PC-9 (cell line): ENCODE measurements around the gene SLC29A4. TPM values are rescaled to one million over a fixed set of nuclear protein-coding genes. Genes with fewer than 3 reads are reported as not detected.
A peak's percentile ranks its signal among the peaks of the same experiment; 100 is the strongest.
"Not testable (repeated sequence)": the region's sequence is repeated elsewhere in the genome, so short reads cannot be mapped to it uniquely, and the experiment has no call there.

Experiments used
- BruUV-seq: library from RNA; stranded (reverse); fragments of 400-500 nt; replicated peaks from 2 replicates; lab custom pipeline; 2021; lab: Mats Ljungman, UMichigan
- CTCF ChIA-PET: fragments of 300-600 bp; sonication (Branson Sonifier 250); formaldehyde crosslinking; loops from one replicate; lab custom pipeline; 2022; ENCODE audit warnings: antibody characterized with exemption; lab: Charles Lee
- POLR2A ChIA-PET: fragments of 300-600 bp; sonication (Branson Sonifier 250); formaldehyde crosslinking; loops from one replicate; lab custom pipeline; 2022; ENCODE audit warnings: antibody characterized with exemption; ENCODE audit not compliant: unreplicated experiment; lab: Charles Lee
- DNase-seq, 2 experiments: peaks; one replicate each; pipeline versions ENCODE4 v3.0.0 to v3.0.0-alpha.2; 2015 to 2022; ENCODE audit warnings: mixed read lengths in 1 of 2
- H2AFZ ChIP-seq: fragments of 200-600 bp; sonication (generic); 2 replicates; pipeline ENCODE4 v1.8.1; 2017; ENCODE audit warnings: antibody characterized with exemption
- H3F3A ChIP-seq: fragments of 200-600 bp; sonication (generic); 2 replicates; pipeline ENCODE4 v1.8.1; 2017; ENCODE audit warnings: antibody characterized with exemption, mild to moderate bottlenecking, low read depth; ENCODE audit not compliant: insufficient read depth
- H3K27ac ChIP-seq: fragments of 200-600 bp; sonication (generic); 2 replicates; pipeline ENCODE4 v1.6.1; 2016; ENCODE audit warnings: mixed run types
- H3K27me3 ChIP-seq: fragments of 200-600 bp; sonication (generic); 2 replicates; pipeline ENCODE4 v1.6.1; 2016; ENCODE audit warnings: low read depth, mixed run types; ENCODE audit not compliant: insufficient read depth
- H3K36me3 ChIP-seq: fragments of 200-600 bp; sonication (generic); 2 replicates; pipeline ENCODE4 v1.6.1; 2016; ENCODE audit warnings: low read depth, mixed run types
- H3K4me1 ChIP-seq: fragments of 200-600 bp; sonication (generic); replicated peaks from 2 replicates; pipeline ENCODE4 v1.6.1; 2016; ENCODE audit warnings: mixed run types; ENCODE audit not compliant: insufficient read depth
- H3K4me2 ChIP-seq: fragments of 200-600 bp; sonication (generic); 2 replicates; pipeline ENCODE4 v1.6.1; 2017; ENCODE audit warnings: mixed run types
- H3K4me3 ChIP-seq: fragments of 200-600 bp; sonication (generic); 2 replicates; pipeline ENCODE4 v1.6.1; 2016; ENCODE audit warnings: mixed run types
- H3K79me2 ChIP-seq: fragments of 200-600 bp; sonication (generic); 2 replicates; pipeline ENCODE4 v1.6.1; 2017; ENCODE audit warnings: low read depth, mixed run types
- H3K9me2 ChIP-seq: fragments of 200-600 bp; sonication (generic); 2 replicates; pipeline ENCODE4 v1.8.1; 2017; ENCODE audit warnings: mild to moderate bottlenecking; ENCODE audit not compliant: insufficient read depth
- H3K9me3 ChIP-seq: fragments of 200-600 bp; sonication (generic); 2 replicates; pipeline ENCODE4 v1.8.1; 2016; ENCODE audit warnings: low read depth; ENCODE audit not compliant: insufficient read depth
- H4K20me1 ChIP-seq: fragments of 200-600 bp; sonication (generic); 2 replicates; pipeline ENCODE4 v1.8.1; 2017; ENCODE audit not compliant: insufficient read depth
- EZH2 ChIP-seq: fragments of 200-600 bp; sonication (generic); IDR thresholded peaks from 2 replicates; pipeline ENCODE4 v1.8.0; 2017; ENCODE audit warnings: antibody characterized with exemption, low read depth
- intact Hi-C: fragments of 100-400 bp; cut with micrococcal nuclease; formaldehyde crosslinking; loops from one replicate; pipeline ENCODE4 v1.10.0; 2022; ENCODE audit not compliant: unreplicated experiment
- total RNA-seq: library from RNA; stranded (reverse); gene quantifications from 2 replicates; pipeline ENCODE4 v1.2.3, GENCODE V29; 2021
- TF ChIP-seq, protein P1 (sequence below): fragments of 200-600 bp; sonication (generic); conservative IDR thresholded peaks from 2 replicates; pipeline ENCODE4 v1.6.1; 2017; ENCODE audit warnings: mixed run types, antibody characterized with exemption, mild to moderate bottlenecking, moderate library complexity

The SLC29A4 gene
- total RNA-seq, 1 experiment from 2014 or later, result 7.9 TPM

DNA sequence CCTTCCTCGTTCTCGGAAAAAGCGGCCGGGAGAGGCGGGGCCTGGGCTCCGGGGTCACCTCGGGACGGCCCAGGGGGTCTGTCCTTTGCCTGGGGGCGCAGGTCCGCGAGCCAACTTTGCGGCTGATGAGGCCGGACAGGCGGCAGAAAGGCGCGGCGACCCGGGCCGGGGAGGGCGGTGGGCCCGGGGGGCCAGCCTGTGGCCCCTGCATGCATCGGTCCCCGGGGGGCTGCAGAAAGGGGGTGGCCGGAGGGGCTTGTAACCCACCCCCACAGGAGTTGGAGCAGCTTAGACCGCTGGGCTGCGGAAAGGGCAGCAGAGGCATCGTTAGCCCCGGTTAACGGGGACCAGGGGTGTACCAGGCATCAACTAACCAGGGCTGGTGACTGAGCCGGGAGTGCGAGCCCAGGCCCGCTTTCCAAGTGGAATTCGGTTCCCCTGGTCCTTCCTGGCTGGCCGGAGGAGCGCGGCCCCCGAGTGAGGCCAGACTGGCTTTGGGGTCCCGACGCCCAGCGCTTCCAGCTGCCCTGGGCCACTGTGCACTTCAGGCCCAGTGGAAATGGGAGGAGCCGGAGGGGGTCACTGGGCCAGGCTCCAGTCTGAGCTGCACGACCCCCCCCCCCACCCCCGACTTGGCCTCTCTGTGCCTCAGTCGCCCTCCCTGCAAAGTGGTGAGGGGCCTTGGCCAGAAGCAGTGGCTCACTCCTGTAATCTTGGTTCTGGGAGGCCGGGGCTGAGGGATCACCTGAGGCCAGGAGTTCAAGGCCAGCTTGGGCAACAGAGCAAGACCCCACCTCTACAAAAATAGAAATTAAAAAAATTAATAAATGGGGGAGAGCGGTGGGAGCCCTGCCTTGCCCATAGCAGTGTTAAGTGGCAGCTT, 919 bp downstream of the SLC29A4 start:
- Histone ChIP-seq H3K4me2 (peak overlapping the region; percentile 71), H3K4me3 (peak overlapping the region; percentile 44; the same call in 1 of the 2 replicates), H3K36me3 (no peaks in the 10 kb centered on the region), H3K27me3 (peaks cover 21% of the 10 kb centered on the region; the same call in 1 of the 2 replicates), H3K27ac (no peak overlapping the region), H3F3A (no peaks in the 10 kb centered on the region), H2AFZ (no peak overlapping the region), H3K9me2 (no peaks in the 10 kb centered on the region), H4K20me1 (no peaks in the 10 kb centered on the region), H3K4me1 (peaks cover 6% of the 10 kb centered on the region; the same call in 1 of the 2 replicates), H3K9me3 (no peaks in the 10 kb centered on the region), H3K79me2 (no peaks in the 10 kb centered on the region)
- TSS peak; percentile 41 for BruUV-seq
- intact Hi-C loops, result loop anchor here (2.0 kb wide), 1 partner anchor 43 kb away; no protein-coding TSS in a partner anchor
- TF ChIP-seq EZH2, result no peak
- TF ChIP-seq, protein P1, sequence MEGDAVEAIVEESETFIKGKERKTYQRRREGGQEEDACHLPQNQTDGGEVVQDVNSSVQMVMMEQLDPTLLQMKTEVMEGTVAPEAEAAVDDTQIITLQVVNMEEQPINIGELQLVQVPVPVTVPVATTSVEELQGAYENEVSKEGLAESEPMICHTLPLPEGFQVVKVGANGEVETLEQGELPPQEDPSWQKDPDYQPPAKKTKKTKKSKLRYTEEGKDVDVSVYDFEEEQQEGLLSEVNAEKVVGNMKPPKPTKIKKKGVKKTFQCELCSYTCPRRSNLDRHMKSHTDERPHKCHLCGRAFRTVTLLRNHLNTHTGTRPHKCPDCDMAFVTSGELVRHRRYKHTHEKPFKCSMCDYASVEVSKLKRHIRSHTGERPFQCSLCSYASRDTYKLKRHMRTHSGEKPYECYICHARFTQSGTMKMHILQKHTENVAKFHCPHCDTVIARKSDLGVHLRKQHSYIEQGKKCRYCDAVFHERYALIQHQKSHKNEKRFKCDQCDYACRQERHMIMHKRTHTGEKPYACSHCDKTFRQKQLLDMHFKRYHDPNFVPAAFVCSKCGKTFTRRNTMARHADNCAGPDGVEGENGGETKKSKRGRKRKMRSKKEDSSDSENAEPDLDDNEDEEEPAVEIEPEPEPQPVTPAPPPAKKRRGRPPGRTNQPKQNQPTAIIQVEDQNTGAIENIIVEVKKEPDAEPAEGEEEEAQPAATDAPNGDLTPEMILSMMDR, result no peak
- CTCF ChIA-PET, result no interaction called here
- no peak for DNase-seq
- POLR2A ChIA-PET, result no interaction called here

DNA sequence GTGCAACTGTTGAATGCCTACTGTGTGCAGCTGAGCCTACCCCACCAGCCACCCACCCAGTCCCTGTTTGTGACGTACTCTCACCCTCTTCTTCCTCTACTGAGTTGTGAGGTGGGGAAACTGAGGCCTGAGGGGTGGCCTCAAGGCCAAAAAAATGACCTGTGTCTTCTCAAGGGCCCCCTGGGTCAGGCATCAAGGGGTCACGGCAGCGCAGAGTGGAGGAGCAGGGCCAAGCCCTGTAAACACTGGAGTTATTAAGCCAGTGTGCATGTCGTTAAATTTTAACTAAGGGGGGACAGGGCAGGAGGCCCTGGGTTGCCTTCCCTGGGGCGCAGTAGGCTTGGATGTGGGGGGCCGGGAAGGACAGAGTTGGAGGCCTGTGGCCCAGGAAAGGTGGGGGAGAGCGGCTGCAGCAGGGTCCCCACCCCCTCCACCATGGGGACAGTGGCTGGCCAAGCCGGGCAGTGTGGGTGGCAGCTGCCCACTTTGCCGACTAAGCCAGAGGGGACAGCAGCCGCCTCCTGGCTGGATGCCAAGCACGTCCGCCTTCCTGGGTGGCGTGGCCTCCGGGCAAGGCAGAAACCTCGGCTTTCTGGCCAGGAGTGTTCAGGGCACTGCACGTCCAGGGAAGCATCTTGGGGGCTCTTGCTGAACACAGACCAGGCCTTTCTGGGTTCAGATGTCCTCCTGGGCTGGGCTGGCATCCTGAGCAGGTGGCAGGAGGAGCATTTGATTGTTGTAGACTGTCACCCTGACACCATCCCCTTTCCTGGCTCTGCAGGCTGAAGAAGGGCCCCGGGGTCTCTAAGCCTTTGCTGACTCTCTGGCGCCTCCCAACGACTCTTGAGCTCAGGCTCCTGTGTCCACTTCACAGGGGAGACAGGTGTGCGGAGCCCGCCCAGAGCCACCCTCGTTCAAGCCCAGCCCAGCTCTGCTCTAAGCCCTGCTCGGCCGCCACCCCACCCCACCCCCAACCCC, 1.9 kb downstream of the SLC29A4 start:
- Histone ChIP-seq H3K27ac (no peak overlapping the region), H2AFZ (no peak overlapping the region), H3K4me3 (no peak overlapping the region), H3K27me3 (peaks cover 17% of the 10 kb centered on the region; the same call in 1 of the 2 replicates), H3K79me2 (no peaks in the 10 kb centered on the region), H3K9me2 (no peaks in the 10 kb centered on the region), H3K4me1 (peaks cover 6% of the 10 kb centered on the region; the same call in 1 of the 2 replicates), H3K36me3 (no peaks in the 10 kb centered on the region), H3F3A (no peaks in the 10 kb centered on the region), H4K20me1 (no peaks in the 10 kb centered on the region), H3K4me2 (0 out of 2 replicates have a peak overlapping the region, but pooled peaks have one; percentile 19), H3K9me3 (no peaks in the 10 kb centered on the region)
- intact Hi-C loops, result loop anchor here (2.0 kb wide), 1 partner anchor 44 kb away; no protein-coding TSS in a partner anchor
- TF ChIP-seq EZH2, result no peak
- TF ChIP-seq, protein P1, result no peak; the same call in 1 of the 2 replicates
- no TSS peak for BruUV-seq
- ChIA-PET CTCF (interaction anchor here (0.5 to 1.0 kb wide), 2 partner anchors 43 to 44 kb away, joined by 15 to 17 read pairs; no protein-coding TSS in a partner anchor), POLR2A (no interaction called here)
- DNase-seq, result peak; percentile 52 to 66

DNA sequence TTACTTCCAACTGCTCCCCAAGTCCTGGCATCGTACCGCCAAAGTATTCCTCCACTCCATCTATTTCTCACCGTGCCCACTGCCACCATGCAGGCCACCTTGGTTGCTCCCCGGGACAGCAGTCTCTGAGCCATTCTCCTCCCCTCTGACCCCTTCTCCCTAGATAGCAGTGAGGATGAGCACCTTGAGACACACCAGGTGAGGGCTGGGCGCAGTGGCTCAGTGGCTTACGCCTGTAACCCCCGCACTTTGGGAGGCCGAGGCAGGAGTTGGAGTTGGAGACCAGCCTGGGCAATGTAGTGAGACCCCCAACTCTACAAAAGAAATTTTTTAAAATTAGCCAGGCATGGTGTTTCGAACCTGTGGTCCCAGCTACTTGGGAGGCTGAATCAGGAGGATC, 4.2 kb downstream of the SLC29A4 start:
- no peak overlapping the region for H2AFZ ChIP-seq
- H3K9me2 ChIP-seq, result no peaks in the 10 kb centered on the region
- CTCF ChIA-PET, result no interaction called here
- no peak overlapping the region for H3K27ac ChIP-seq
- no TSS peak for BruUV-seq
- H3K79me2 ChIP-seq, result no peaks in the 10 kb centered on the region
- intact Hi-C loops, result no loop called here
- no peaks in the 10 kb centered on the region for H4K20me1 ChIP-seq
- TF ChIP-seq, protein P1, result no peak
- no peak for TF ChIP-seq EZH2
- H3K27me3 ChIP-seq, result peaks cover 13% of the 10 kb centered on the region; the same call in 1 of the 2 replicates
- no peaks in the 10 kb centered on the region for H3K36me3 ChIP-seq
- no peak for DNase-seq
- H3K4me3 ChIP-seq, result no peak overlapping the region
- H3K9me3 ChIP-seq, result no peaks in the 10 kb centered on the region
- peaks cover 6% of the 10 kb centered on the region; the same call in 1 of the 2 replicates for H3K4me1 ChIP-seq
- POLR2A ChIA-PET, result no interaction called here
- no peak overlapping the region for H3K4me2 ChIP-seq
- no peaks in the 10 kb centered on the region for H3F3A ChIP-seq

DNA sequence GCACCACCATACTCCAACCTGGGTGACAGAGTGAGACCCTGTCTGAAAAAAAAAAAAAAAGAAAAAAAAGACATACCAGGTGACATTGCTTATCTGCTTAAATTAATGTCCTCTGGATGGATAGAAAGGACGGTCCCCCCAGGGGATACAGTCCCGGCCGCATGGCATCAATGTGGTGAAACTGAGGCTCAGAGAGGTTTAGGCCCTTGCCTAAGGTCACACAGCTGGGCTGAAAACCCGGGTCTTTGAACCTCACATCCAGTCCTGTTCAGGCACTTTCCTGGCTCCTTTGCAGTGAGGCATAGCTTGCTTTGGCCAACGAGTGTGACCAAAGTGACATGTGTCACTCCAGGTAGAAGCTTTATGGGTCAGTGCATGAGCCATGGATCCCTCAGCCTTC, 4.6 kb downstream of the SLC29A4 start:
- H3F3A ChIP-seq, H3K4me2 ChIP-seq, intact Hi-C loops, POLR2A ChIA-PET, H3K4me3 ChIP-seq, H3K27ac ChIP-seq, H3K36me3 ChIP-seq, BruUV-seq, H3K9me2 ChIP-seq, H3K4me1 ChIP-seq, DNase-seq, H2AFZ ChIP-seq, CTCF ChIA-PET, H4K20me1 ChIP-seq, H3K9me3 ChIP-seq, H3K79me2 ChIP-seq: not testable (repeated sequence)
- H3K27me3 ChIP-seq, result peaks cover 13% of the 10 kb centered on the region; the same call in 1 of the 2 replicates
